ENCODE results near the gene PRR19. TPM values are rescaled to one million over a fixed set of nuclear protein-coding genes. Genes with fewer than 3 reads are reported as not detected.
"Not testable (repeated sequence)": the region's sequence is repeated elsewhere in the genome, so short reads cannot be mapped to it uniquely, and the experiment has no call there.

PRR19 gene
- total and polyA plus RNA-seq, 3 donors from 2014 or later = 16.8 to 37.4 (median 18.3) TPM

DNA sequence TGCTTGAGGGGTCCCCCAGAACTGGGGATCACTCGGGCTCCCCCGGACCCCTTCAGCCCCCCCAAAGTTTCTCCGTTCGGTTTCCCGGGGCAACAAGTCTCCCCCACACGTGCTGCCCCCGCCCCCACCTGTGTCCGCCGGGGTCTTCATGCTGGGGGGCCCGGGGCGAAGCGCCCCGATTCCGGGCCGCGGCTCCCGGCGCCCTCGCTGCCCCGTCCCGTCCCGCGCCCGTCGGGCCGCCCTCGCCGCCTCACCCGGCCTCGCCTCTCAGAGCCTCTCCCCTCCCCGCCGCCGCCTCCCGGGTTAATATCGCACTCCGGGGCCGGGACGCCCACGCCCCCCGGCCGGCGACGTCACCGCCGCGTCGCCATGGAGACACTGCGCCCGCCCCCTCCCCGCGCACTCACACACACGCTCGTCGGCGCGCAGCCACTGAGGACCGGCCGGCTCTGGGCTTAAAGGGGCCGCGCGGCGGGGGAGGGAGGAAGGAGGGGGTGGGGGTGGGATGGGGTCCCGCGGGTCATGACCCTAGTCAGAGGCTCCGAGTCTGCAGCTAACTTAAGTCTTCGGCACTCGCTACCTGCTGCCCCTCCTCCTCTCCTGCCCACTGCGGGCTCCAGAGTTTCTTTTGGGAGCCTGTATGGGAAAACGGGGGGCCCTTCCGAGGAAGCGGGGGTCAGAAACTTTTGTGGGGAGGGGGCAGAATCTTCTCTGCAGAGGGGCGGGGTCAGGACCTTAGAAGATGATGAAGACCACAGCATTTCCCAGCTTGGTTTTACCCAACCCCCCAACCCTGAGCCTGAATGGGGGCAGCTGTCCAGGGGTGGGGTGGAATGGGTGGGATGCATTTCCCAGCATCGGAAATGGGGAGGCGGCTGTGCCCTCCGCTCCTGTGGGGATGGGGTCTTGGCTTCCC lies 46.8 kb upstream of the PRR19 start, which contains the start of gene ERF:
Gene ERF (minus strand): TSS at position 279 of the 916 bp plus-strand sequence. CDS start 129 bp downstream, at position 150.
- Histone ChIP-seq H3K4me3 (peak within 1 kb of the TSS; percentile 99 to 100), H3K4me1 (peaks cover 35% of the 10 kb centered on the region), H3K27me3 (no peaks in the 10 kb centered on the region), H3K9me3 (no peaks in the 10 kb centered on the region), H3K27ac (peak within 1 kb of the TSS; percentile 98 to 99), H3K36me3 (ENCODE audit: low read depth, missing control alignments) (no peaks in the 10 kb centered on the region)
- 1 to 2% methylated on average over 11 to 64 of the region's 75 CpGs for WGBS, 2 donors
- TF ChIP-seq, protein P1, sequence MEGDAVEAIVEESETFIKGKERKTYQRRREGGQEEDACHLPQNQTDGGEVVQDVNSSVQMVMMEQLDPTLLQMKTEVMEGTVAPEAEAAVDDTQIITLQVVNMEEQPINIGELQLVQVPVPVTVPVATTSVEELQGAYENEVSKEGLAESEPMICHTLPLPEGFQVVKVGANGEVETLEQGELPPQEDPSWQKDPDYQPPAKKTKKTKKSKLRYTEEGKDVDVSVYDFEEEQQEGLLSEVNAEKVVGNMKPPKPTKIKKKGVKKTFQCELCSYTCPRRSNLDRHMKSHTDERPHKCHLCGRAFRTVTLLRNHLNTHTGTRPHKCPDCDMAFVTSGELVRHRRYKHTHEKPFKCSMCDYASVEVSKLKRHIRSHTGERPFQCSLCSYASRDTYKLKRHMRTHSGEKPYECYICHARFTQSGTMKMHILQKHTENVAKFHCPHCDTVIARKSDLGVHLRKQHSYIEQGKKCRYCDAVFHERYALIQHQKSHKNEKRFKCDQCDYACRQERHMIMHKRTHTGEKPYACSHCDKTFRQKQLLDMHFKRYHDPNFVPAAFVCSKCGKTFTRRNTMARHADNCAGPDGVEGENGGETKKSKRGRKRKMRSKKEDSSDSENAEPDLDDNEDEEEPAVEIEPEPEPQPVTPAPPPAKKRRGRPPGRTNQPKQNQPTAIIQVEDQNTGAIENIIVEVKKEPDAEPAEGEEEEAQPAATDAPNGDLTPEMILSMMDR (IDR thresholded peaks at IDR 0.05) = peak in 1 of 3 experiments; percentile 22
- TF ChIP-seq POLR2A (IDR thresholded peaks at IDR 0.05) = peak; percentile 95
- DNase-seq = peak; percentile 95
- intact Hi-C loops (cut with DNase I; ENCODE audit: low total_unique reads) = no loop called here

DNA sequence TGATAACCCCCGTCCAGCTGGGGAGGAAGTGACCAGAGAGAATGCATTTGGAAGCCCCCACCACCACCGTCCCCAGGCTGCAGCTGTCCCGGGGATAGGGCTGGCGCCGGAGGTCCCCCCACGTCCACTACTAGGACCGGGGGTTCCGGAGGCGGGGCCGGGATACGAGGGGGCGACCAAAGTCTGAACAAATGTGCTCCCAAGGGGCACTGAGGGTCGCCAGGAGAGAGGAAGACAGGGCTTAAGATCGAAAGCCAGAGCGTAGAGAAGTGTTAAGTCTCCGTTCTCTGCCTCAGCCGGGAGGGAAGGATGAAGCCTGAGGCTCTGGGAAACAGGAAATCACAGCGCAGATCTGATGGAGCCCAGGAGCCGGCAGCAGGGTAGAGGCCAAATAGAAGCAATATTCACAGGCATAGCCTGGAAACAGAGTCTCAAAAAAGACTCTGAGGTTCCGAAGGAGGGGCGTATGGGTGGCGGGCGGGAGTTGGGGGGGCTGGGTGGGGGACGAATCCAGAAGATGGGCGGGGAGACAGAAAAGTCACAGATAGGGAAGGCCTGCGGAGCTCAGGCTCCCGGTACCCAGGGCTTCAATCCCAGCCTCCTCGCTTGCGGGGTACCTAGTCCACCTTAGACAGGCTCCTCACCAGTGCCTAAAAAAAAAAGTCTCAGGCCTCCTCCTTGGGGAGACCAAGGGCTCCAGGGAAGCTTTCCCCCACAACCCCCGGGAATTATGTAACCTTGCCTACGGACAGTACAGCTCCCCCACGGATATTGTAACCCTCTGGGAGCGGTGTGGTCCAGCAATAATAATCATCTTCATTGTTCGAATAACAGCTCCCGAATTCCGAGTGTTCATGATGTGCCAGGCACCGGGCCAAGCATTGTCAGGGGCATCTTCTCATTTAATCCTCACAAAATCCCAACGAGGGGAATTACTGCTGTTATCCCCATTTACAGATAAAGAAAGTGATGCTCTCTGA lies 45.9 kb upstream of the PRR19 start:
- TF ChIP-seq POLR2A (IDR thresholded peaks at IDR 0.05) = no peak
- TF ChIP-seq, protein P1 (IDR thresholded peaks at IDR 0.05) = no peak
- Histone ChIP-seq H3K36me3 (ENCODE audit: low read depth, missing control alignments) (no peaks in the 10 kb centered on the region), H3K4me3 (peak overlapping the region; percentile 99 to 100), H3K4me1 (peaks cover 27% of the 10 kb centered on the region), H3K27me3 (no peaks in the 10 kb centered on the region), H3K9me3 (no peaks in the 10 kb centered on the region), H3K27ac (peak overlapping the region; percentile 98 to 99)
- intact Hi-C loops (cut with DNase I; ENCODE audit: low total_unique reads) = no loop called here
- DNase-seq = peak; percentile 87
- 1 to 2% methylated on average over 28 to 38 of the region's 38 CpGs for WGBS, 2 donors

DNA sequence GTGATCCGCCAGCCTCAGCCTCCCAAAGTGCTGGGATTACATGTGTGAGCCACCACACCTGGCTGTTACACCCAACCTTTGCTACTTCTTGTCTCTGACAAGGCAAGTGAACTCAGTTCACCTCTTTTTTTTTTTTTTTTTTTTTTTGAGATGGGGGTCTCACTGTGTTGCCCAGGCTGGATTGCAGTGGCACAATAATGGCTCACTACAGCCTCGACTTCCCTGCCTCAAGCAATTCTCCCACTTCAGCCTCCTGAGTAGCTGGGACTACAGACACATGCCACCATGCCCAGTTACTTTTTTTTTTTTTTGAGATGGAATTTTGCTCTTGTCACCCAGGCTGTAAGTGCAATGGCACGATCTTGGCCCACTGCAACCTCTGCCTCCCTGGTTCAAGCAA lies 44.1 kb upstream of the PRR19 start:
- H3K4me3 ChIP-seq; H3K36me3 ChIP-seq (ENCODE audit: low read depth, missing control alignments); intact Hi-C loops (cut with DNase I; ENCODE audit: low total_unique reads); H3K27ac ChIP-seq; H3K9me3 ChIP-seq; H3K27me3 ChIP-seq; DNase-seq: not testable (repeated sequence)
- H3K4me1 ChIP-seq = peaks cover 13% of the 10 kb centered on the region
- WGBS, 2 donors = 39 to 66% methylated on average over 3 of the region's 3 CpGs

DNA sequence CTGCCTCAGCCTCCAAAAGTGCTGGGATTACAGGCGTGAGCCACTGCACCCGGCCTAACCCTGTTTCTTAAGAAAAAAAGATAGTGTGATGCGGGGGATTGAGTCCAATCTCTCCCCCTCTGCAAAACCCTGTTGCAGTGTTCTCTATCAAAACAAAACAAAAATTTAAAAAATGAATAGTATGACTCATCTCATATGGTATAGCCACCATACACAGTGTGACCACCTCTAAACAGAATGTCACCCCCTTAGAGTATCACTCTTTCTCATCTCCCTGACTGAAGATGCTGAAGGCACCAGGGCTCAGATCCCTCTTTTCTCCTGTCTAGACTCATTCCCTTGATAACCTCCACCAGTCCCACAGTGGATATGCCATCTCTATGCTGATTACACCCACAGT lies 40.2 kb upstream of the PRR19 start:
- TF ChIP-seq, protein P1 (IDR thresholded peaks at IDR 0.05) = no peak
- no peak for TF ChIP-seq POLR2A (IDR thresholded peaks at IDR 0.05)
- Histone ChIP-seq H3K36me3 (ENCODE audit: low read depth, missing control alignments) (no peaks in the 10 kb centered on the region), H3K4me1 (peaks cover 4% of the 10 kb centered on the region), H3K9me3 (no peaks in the 10 kb centered on the region), H3K4me3 (no peak overlapping the region), H3K27ac (no peak overlapping the region), H3K27me3 (no peaks in the 10 kb centered on the region)
- no peak for DNase-seq
- intact Hi-C loops (cut with DNase I; ENCODE audit: low total_unique reads) = no loop called here
- 92 to 95% methylated on average over 3 of the region's 3 CpGs for WGBS, 2 donors

DNA sequence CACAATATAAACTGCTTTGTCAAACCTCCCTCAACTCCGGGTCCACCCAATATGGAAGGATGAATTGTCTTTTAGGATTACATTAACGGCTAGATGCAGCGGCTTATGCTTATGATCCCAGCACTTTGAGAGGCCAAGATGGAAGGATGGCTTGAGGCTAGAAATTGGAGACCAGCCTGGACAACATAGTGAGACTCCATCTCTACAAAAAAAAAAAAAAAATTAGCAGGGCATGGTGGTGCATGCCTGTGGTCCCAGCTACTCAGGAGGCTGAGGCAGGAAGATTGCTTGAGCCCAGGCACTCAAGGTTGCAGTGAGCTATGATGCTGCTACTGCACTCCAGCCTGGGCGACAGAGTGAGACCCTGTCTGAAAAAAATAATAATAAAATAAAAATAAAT lies 35.8 kb upstream of the PRR19 start:
- H3K27ac ChIP-seq; H3K4me3 ChIP-seq; DNase-seq; H3K27me3 ChIP-seq; H3K9me3 ChIP-seq; H3K36me3 ChIP-seq (ENCODE audit: low read depth, missing control alignments); intact Hi-C loops (cut with DNase I; ENCODE audit: low total_unique reads): not testable (repeated sequence)
- WGBS, 2 donors = 87 to 92% methylated on average over 4 of the region's 4 CpGs
- peaks cover 16% of the 10 kb centered on the region for H3K4me1 ChIP-seq

DNA sequence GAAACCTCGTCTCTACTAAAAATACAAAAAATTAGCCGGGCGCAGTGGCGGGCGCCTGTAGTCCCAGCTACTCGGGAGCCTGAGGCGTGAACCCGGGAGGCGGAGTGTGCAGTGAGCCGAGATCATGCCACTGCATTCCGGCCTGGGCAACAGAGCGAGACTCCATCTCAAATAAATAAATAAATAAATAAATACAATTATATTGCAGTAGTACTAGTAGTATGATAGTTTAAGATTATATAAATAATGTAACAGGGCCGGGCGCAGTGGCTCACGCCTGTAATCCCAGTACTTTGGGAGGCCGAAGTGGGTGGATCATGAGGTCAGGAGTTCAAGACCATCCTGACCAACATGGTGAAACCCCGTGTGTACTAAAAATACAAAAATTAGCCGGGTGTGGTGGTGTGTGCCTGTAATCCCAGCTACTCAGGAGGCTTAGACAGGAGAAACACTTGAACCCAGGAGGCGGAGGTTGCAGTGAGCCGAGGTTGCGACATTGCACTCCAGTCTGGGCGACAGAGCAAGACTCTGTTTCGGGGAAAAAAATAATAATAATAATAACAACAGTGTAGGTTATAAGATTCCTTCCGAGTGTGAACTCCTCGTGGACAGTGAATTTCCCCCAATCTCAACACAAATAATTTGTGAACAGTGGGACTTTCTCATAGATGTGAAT lies 34.9 kb upstream of the PRR19 start:
- H3K4me3 ChIP-seq; DNase-seq; H3K9me3 ChIP-seq; H3K36me3 ChIP-seq (ENCODE audit: low read depth, missing control alignments); intact Hi-C loops (cut with DNase I; ENCODE audit: low total_unique reads); H3K27me3 ChIP-seq: not testable (repeated sequence)
- WGBS, 2 donors = 88 to 89% methylated on average over 25 of the region's 25 CpGs
- peaks cover 19% of the 10 kb centered on the region for H3K4me1 ChIP-seq
- peak overlapping the region; percentile 98 for H3K27ac ChIP-seq

Data from testis (tissue), 3 donors.